Large intestine (tissue), 3 donors: ENCODE measurements around the gene COL23A1. TPM values are rescaled to one million over a fixed set of nuclear protein-coding genes. Genes with fewer than 3 reads are reported as not detected.
"Not testable (repeated sequence)": the region's sequence is repeated elsewhere in the genome, so short reads cannot be mapped to it uniquely, and the experiment has no call there.

Experiments
- DNase-seq, 2 donors: peaks; one replicate each; pipeline versions ENCODE4 v3.0.0 to v3.0.0-alpha.2; 2013
- H3K27ac ChIP-seq: one replicate; pipeline ENCODE4 v1.5.1; 2013; ENCODE audit warnings: low read length
- H3K27me3 ChIP-seq: 2 replicates; pipeline ENCODE4 v1.6.1; 2013; ENCODE audit warnings: low read length; ENCODE audit not compliant: control insufficient read depth, insufficient read depth
- H3K36me3 ChIP-seq: 2 replicates; pipeline ENCODE4 v1.6.1; 2013; ENCODE audit warnings: low read length; ENCODE audit not compliant: control insufficient read depth, insufficient read depth
- H3K4me1 ChIP-seq: one replicate; pipeline ENCODE4 v1.6.1; 2013; ENCODE audit warnings: low read length; ENCODE audit not compliant: control insufficient read depth, insufficient read depth
- H3K4me3 ChIP-seq: one replicate; pipeline ENCODE4 v1.5.1; 2013; ENCODE audit warnings: low read length
- H3K9me3 ChIP-seq: one replicate; pipeline ENCODE4 v1.6.1; 2013; ENCODE audit warnings: mild to moderate bottlenecking, low read depth, low read length, moderate library complexity; ENCODE audit not compliant: control insufficient read depth
- WGBS: methylation state at CpG from one replicate; pipeline ENCODE4 v1.1.5; 2013; ENCODE audit warnings: low lambda C conversion rate; ENCODE audit not compliant: insufficient coverage; 5-methylcytosine and 5-hydroxymethylcytosine counted together
- polyA plus RNA-seq: library from polyadenylated mRNA; unstranded; fragments of 120-200 nt; gene quantifications from one replicate; pipeline ENCODE4 v1.2.1, GENCODE V29; 2013

COL23A1 gene
- polyA plus RNA-seq, 1 donor, result 8.9 TPM

- Histone ChIP-seq H3K27ac (no peak overlapping the region), H3K9me3 (no peaks in the 10 kb centered on the region), H3K36me3 (no peaks in the 10 kb centered on the region), H3K4me3 (no peak overlapping the region), H3K27me3 (no peaks in the 10 kb centered on the region), H3K4me1 (peaks cover 2% of the 10 kb centered on the region)
- DNase-seq, result no peak
- WGBS, result no CpG with 5 or more reads among the region's 30 CpGs
Observed at GRCh38 chr5:178307267-178308045, 282.7 kb downstream of the COL23A1 start.

DNA sequence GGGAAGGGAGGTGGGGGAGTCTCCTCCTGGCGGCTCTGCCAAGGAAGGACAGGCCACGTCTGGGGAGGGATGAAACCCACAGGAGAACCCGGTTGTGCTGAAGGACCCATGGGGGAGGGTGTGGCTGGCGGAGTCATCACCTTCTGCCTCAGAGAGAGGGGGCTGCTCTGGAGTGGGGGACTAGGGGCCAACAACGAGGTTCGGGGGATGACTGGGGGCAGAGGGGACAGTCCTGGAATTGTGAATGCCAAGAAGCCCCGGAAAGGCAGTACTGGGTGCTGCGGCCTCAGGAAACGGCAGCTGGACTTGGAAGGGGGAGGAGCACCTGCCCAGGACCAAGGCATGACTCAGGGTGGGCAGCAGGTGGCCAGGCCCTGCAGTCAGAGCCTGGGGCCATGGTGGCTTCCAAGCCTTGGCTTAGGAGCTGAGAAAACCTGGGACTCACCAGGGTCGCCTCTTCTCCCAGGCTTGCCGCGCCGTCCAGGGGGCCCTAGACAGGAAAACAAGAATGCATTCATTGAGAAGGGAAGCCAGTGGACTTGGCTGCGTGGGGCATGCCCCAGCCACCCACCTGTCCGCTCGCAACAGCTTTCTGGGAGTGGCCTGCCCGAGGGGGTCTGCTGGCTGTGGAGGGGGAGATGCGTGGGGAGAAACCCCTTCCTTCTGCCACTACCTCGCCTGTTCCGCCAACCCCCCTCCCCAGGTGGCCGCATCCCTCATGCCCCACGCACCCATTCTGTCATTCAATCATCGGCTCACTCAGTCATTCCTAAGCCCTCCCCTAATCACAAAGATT, 283.6 kb downstream of the COL23A1 start:
- Histone ChIP-seq H3K27ac (no peak overlapping the region), H3K27me3 (no peaks in the 10 kb centered on the region), H3K4me3 (no peak overlapping the region), H3K4me1 (no peaks in the 10 kb centered on the region), H3K36me3 (no peaks in the 10 kb centered on the region), H3K9me3 (no peaks in the 10 kb centered on the region)
- 40% methylated on average over 1 of the region's 23 CpGs for WGBS
- DNase-seq, result no peak

- Histone ChIP-seq H3K27ac (no peak overlapping the region), H3K36me3 (no peaks in the 10 kb centered on the region), H3K4me3 (no peak overlapping the region), H3K27me3 (no peaks in the 10 kb centered on the region), H3K9me3 (no peaks in the 10 kb centered on the region), H3K4me1 (no peaks in the 10 kb centered on the region)
- no peak for DNase-seq
- WGBS, result 92% methylated on average over 3 of the region's 15 CpGs
Observed at GRCh38 chr5:178305801-178306200, 284.4 kb downstream of the COL23A1 start.

GRCh38 chr5:178304761-178305645, 285.2 kb downstream of the COL23A1 start:
- Histone ChIP-seq H3K4me3 (no peak overlapping the region), H3K27me3 (no peaks in the 10 kb centered on the region), H3K4me1 (no peaks in the 10 kb centered on the region), H3K27ac (no peak overlapping the region), H3K36me3 (no peaks in the 10 kb centered on the region), H3K9me3 (no peaks in the 10 kb centered on the region)
- DNase-seq, result no peak
- 40% methylated on average over 1 of the region's 17 CpGs for WGBS

- no peaks in the 10 kb centered on the region for H3K27me3 ChIP-seq
- no peaks in the 10 kb centered on the region for H3K9me3 ChIP-seq
- no peak for DNase-seq
- no peaks in the 10 kb centered on the region for H3K36me3 ChIP-seq
- no peaks in the 10 kb centered on the region for H3K4me1 ChIP-seq
- H3K4me3 ChIP-seq, result no peak overlapping the region
- no peak overlapping the region for H3K27ac ChIP-seq
- WGBS, result no CpG with 5 or more reads among the region's 12 CpGs
Observed at GRCh38 chr5:178304016-178304415, 286.2 kb downstream of the COL23A1 start.

DNA sequence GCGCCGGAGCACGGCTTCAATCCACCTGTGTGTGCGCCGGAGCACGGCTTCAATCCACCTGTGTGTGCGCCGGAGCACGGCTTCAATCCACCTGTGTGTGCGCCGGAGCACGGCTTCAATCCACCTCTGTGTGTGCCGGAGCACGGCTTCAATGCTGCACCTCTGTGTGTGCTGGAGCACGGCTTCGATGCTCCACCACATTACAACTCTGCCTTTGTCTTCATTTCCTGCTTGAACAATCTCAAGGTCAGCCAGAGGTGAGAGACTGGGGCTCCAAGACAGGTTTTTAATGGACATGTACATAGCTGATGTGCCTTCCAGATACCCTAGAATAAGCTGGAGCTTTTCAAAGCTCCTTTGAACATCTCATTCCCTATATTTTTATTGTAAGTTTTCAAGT, 287.9 kb downstream of the COL23A1 start:
- not testable (repeated sequence) for H3K4me3 ChIP-seq, H3K4me1 ChIP-seq, H3K36me3 ChIP-seq, H3K27ac ChIP-seq, H3K9me3 ChIP-seq, H3K27me3 ChIP-seq, DNase-seq
- WGBS, result no CpG with 5 or more reads among the region's 16 CpGs

GRCh38 chr5:178301641-178302040, 288.6 kb downstream of the COL23A1 start:
- Histone ChIP-seq H3K4me3 (no peak overlapping the region), H3K27me3 (no peaks in the 10 kb centered on the region), H3K4me1 (no peaks in the 10 kb centered on the region), H3K9me3 (no peaks in the 10 kb centered on the region), H3K27ac (no peak overlapping the region), H3K36me3 (no peaks in the 10 kb centered on the region)
- WGBS, result no CpG with 5 or more reads among the region's 15 CpGs
- no peak for DNase-seq

DNA sequence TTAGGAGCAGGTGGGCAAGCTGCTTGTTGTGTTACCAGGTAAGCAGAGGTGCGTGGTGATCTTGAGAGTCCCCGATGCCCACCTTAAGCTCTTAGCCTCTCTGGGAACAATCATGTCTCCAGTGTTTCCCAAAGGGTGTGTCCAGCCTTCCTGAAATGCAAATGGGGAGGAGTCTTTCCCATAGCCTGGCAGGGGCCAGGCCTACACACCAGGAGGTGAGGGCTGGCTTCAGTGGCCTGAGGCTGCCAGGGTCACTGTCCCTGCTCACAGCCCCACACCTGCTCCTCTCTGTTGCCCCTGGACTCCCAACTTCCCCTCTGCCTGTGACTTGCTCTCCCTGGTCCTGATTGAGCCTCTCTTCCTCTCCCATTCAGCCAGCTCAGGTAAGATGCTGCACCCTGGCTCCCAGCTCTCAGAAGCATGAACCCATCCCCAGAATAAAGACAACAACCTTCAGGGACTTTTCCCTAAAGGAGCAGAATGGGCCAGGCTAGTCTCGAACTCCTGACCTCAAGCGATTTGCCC, 291.8 kb downstream of the COL23A1 start:
- DNase-seq, result no peak
- no peaks in the 10 kb centered on the region for H3K4me1 ChIP-seq
- H3K27ac ChIP-seq, result no peak overlapping the region
- H3K27me3 ChIP-seq, result no peaks in the 10 kb centered on the region
- H3K4me3 ChIP-seq, result no peak overlapping the region
- WGBS, result no CpG with 5 or more reads among the region's 4 CpGs
- H3K9me3 ChIP-seq, result no peaks in the 10 kb centered on the region
- no peaks in the 10 kb centered on the region for H3K36me3 ChIP-seq

DNA sequence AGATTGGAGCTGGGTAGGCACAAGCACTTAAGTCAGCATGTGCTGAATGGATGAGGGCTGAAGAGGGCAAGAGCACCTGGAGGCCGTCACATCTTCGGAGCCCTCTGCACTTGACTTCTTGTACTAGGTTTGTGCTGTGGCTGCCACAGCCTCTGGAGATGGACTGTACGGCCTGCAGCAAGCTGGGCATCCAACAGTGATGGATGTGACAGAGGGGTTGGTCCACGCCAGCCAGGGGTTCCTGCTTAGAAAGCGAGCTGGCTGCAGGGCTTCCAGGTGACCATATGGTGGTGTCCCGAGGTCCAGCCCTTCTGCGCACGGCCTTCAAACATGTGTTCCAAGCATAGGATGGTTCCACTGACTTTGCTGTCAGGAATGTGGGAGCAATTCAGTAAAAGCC, 292.4 kb downstream of the COL23A1 start:
- no peaks in the 10 kb centered on the region for H3K9me3 ChIP-seq
- H3K4me1 ChIP-seq, result no peaks in the 10 kb centered on the region
- H3K4me3 ChIP-seq, result no peak overlapping the region
- no peak for DNase-seq
- H3K36me3 ChIP-seq, result no peaks in the 10 kb centered on the region
- WGBS, result no CpG with 5 or more reads among the region's 8 CpGs
- H3K27me3 ChIP-seq, result no peaks in the 10 kb centered on the region
- no peak overlapping the region for H3K27ac ChIP-seq

DNA sequence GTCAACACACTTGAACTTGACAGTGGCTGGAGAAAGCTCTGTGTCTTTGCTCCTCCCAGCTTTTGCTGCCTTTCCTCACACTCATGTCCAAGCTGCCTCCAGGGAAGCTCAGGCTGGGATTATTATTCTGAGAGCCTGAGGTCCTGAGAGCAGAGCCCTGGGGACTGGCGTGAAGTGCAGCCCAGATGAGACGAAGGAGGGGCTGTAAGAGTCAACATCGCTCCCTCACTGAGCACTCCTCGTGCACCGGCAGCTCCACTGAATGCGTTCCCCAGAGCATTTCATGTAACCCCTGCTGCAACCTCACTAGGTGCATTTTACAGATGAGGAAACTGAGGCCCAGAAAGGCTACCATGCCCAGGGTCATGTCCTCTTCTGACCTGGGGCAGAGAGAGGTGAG, 294.1 kb downstream of the COL23A1 start:
- H3K36me3 ChIP-seq, result no peaks in the 10 kb centered on the region
- no peaks in the 10 kb centered on the region for H3K9me3 ChIP-seq
- H3K4me3 ChIP-seq, result no peak overlapping the region
- no CpG with 5 or more reads among the region's 6 CpGs for WGBS
- no peaks in the 10 kb centered on the region for H3K4me1 ChIP-seq
- DNase-seq, result no peak
- no peaks in the 10 kb centered on the region for H3K27me3 ChIP-seq
- no peak overlapping the region for H3K27ac ChIP-seq
